NCI-H2029 treated with DMSO at 0.1 percent for 48 hours (cell line): Measurements from ENCODE around the gene COL15A1.
"Not testable (repeated sequence)": the region's sequence is repeated elsewhere in the genome, so short reads cannot be mapped to it uniquely, and the experiment has no call there.

ENCODE experiments used
- DNase-seq: peaks from one replicate; lab custom pipeline; 2025; lab: John Stamatoyannopoulos, UW

COL15A1 gene

GRCh38 chr9:98943682-98944056 lies at the start of gene COL15A1:
Gene COL15A1, plus strand, starts transcription at chr9:98943907. Its CDS starts 155 bp downstream, at chr9:98944062.
- DNase-seq: no peak

GRCh38 chr9:98894171-98894570 lies 49.5 kb upstream of the COL15A1 start:
- DNase-seq: no peak

- DNase-seq: no peak
Measured at GRCh38 chr9:98894761-98895160, 48.9 kb upstream of the COL15A1 start.

GRCh38 chr9:98896632-98897031 lies 47.1 kb upstream of the COL15A1 start:
- no peak for DNase-seq

- no peak for DNase-seq
Measured at GRCh38 chr9:98897745-98898144, 46.0 kb upstream of the COL15A1 start.

GRCh38 chr9:98899408-98900056 lies 44.2 kb upstream of the COL15A1 start:
- DNase-seq: no peak

GRCh38 chr9:98900244-98900643 lies 43.5 kb upstream of the COL15A1 start:
- DNase-seq: no peak

- no peak for DNase-seq
Measured at GRCh38 chr9:98900725-98901124, 43.0 kb upstream of the COL15A1 start.

GRCh38 chr9:98901843-98902242 lies 41.9 kb upstream of the COL15A1 start:
- DNase-seq: not testable (repeated sequence)

- DNase-seq: no peak
Measured at GRCh38 chr9:98902516-98902915, 41.2 kb upstream of the COL15A1 start.

GRCh38 chr9:98902925-98903324 lies 40.8 kb upstream of the COL15A1 start:
- DNase-seq: no peak

GRCh38 chr9:98903961-98904411 lies 39.7 kb upstream of the COL15A1 start:
- no peak for DNase-seq

GRCh38 chr9:98905015-98905414 lies 38.7 kb upstream of the COL15A1 start:
- no peak for DNase-seq

- no peak for DNase-seq
Measured at GRCh38 chr9:98906273-98907040, 37.2 kb upstream of the COL15A1 start.

GRCh38 chr9:98907055-98907454 lies 36.7 kb upstream of the COL15A1 start:
- DNase-seq: no peak

- DNase-seq: no peak
Measured at GRCh38 chr9:98908897-98909634, 34.6 kb upstream of the COL15A1 start.

- DNase-seq: no peak
Measured at GRCh38 chr9:98909935-98910334, 33.8 kb upstream of the COL15A1 start.

GRCh38 chr9:98911042-98911441 lies 32.7 kb upstream of the COL15A1 start:
- no peak for DNase-seq

GRCh38 chr9:98911738-98912137 lies 32.0 kb upstream of the COL15A1 start:
- DNase-seq: not testable (repeated sequence)

- DNase-seq: no peak
Measured at GRCh38 chr9:98912450-98912849, 31.3 kb upstream of the COL15A1 start.

GRCh38 chr9:98913044-98913443 lies 30.7 kb upstream of the COL15A1 start:
- no peak for DNase-seq

GRCh38 chr9:98913705-98914104 lies 30.0 kb upstream of the COL15A1 start:
- no peak for DNase-seq

- no peak for DNase-seq
Measured at GRCh38 chr9:98915599-98915998, 28.1 kb upstream of the COL15A1 start.
